ENCODE measurements around the gene ADAMTS10. TPM values are rescaled to one million over a fixed set of nuclear protein-coding genes. Genes with fewer than 3 reads are reported as not detected.
A peak's percentile ranks its signal among the peaks of the same experiment; 100 is the strongest.
"Not testable (repeated sequence)": the region's sequence is repeated elsewhere in the genome, so short reads cannot be mapped to it uniquely, and the experiment has no call there.

The ADAMTS10 gene
- total RNA-seq, 1 donor from 2014 or later, result 10.0 TPM

DNA sequence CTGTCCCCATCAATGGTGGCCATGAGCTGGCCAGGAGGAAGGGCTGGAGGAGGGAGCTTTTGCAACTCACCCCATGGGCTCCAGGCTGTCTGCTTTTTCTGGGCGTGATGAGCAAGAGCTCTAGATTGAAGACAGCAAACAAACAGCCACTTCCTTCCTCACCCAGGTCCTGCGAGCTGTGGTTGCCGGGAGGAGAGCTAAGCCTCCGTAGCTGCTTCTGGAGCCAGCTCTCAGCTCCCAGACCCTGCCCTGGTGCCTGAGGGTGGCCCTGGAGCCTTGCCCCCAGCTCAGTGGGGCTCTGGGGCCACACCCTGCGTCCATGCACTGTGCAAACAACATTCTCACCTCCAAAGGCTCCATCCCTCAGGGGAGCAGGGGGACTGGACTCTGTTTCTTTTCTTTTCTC is 39.5 kb downstream of the ADAMTS10 start:
- DNase-seq, result peak; percentile 44
- peak; percentile 64 for ATAC-seq
- intact Hi-C loops (cut with micrococcal nuclease), result no loop called here

DNA sequence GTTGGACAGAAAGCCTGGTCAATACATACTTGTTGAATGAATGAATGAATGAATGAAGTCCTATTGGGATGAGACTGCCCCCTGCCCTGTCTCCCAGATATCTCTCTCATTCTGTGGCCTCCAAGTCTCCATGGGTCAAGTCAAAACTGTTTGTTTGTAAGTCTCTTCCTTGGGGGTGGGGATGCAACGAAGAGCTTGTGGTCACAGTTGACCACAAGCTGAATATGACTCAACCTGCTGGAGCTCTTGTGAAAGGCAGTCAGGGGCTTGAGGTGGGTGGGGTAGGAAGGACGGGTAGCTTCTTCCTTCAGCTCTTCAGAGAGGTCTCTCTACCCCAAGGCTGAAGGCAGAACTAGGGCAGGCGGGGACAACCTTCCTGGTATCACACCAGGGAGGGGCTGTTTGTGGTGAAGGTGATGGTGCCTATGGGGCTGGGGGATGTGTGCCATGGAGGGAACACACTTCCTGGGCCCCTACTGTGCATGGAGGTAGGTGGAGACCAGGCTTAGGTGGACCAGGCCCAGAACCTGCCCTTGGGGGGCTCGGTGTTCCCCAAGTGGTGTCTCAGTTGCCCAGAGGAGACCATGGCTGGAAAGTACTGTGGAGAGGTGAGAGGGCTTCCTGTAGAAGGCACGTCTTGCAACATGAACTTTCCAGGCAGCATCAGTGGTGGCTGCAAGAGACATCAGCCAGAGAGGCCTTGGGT is 41.3 kb downstream of the ADAMTS10 start:
- intact Hi-C loops (cut with micrococcal nuclease), result no loop called here
- DNase-seq, result no peak
- peak; percentile 67 for ATAC-seq

DNA sequence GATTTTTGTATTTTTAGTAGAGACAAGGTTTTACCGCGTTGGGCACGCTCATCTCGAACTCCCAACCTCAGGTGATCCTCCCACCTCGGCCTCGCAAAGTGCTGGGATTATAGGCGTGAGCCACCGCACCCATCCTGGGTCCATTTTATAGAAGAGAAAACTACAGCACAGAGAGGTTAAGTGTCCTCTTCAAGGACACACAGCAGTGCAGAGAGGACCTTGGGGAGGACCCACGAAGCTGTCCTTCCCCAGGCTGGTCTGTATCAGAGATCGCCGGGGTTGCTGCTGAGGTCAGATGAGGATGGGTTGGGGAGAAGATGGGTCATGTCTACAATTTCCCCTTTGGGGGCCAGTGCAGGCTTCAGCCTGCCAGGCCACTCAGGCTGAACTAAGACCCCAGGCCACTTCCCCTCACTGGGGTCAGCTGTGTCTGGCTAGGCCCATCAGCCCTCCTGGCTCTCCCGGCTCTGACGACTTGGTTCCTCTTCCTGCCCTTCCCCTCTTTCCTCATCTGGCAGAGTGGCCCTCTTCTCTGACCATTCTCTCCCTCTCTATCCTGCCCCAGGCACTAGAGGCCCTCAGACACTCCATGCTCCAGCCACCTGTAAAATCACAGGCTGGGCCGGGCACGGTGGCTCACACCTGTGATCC is 42.9 kb downstream of the ADAMTS10 start:
- intact Hi-C loops (cut with micrococcal nuclease), result no loop called here
- ATAC-seq (peak; percentile 67), DNase-seq (peak; percentile 45)

DNA sequence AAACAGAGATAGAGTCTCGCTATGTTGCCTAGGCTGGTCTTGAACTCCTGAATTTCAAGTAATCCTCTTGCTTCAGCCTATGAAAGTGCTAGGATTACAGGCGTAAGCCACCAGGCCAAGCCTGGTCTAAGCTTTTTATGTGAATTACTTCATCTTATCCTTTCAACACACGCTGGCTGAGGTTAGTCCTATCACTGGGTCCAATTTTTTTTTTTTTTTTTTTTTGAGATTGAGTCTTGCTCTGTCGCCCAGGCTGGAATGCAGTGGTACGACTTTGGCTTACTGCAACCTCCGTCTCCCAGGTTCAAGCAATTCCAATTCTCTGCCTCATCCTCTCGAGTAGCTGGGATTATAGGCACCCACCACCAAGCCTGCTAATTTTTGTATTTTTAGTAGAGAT is 43.7 kb downstream of the ADAMTS10 start:
- intact Hi-C loops (cut with micrococcal nuclease), result no loop called here
- no peak for ATAC-seq

DNA sequence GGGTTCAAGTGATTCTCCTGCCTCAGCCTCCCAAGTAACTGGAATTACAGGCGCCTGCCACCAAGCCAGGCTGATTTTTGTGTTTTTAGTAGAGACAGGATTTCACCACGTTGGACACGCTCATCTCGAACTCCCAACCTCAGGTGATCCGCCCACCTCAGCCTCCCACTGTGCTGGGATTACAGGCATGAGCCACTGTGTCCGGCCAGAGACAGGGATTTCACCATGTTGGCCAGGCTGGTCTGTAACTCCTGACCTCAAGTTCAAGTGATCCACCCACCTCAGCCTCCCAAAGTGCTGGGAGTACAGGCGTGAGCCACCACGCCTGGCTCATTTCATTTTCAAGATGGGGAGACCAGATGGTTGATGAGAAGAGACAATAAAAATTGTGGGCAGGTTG is 45.6 kb downstream of the ADAMTS10 start:
- ATAC-seq; DNase-seq; intact Hi-C loops (cut with micrococcal nuclease): not testable (repeated sequence)

More for the DNA sequence above, 43.7 kb downstream of the ADAMTS10 start:
- no peak for DNase-seq

DNA sequence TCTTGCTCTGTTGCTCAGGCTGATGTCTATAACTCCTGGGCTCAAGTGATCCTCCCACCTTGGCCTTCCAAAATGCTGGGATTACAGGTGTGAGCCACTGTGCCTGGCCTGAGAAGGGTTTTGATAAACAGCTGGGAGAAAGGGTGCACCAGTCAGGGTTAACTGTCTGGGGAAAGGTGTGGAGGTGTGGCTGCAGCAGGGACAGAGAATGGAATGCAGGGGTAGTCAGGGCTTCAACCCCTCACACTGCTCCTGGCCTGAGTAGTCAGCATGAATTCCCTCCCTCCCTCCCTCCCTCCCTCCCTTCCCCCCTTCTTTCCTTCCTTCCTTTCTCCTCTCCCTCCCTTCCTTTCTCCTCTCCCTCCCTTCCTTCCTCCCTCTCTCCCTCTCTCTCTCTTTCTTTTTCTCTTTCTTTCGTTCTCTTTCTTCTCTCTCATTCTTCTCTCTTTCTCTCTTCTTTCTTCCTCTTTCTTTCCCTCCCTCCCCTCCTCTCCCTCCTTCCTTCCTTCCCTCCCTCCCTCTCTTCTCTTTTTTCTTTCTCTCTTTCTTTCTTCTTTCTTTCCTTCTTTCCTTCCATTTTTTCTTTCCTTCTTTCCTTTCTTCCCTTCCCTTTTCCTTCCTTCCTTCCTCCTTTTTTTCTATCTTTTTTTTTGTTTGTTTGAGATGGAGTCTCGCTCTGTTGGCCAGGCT is 49.3 kb downstream of the ADAMTS10 start:
- ATAC-seq, result no peak
- no peak for DNase-seq
- intact Hi-C loops (cut with micrococcal nuclease), result no loop called here

DNA sequence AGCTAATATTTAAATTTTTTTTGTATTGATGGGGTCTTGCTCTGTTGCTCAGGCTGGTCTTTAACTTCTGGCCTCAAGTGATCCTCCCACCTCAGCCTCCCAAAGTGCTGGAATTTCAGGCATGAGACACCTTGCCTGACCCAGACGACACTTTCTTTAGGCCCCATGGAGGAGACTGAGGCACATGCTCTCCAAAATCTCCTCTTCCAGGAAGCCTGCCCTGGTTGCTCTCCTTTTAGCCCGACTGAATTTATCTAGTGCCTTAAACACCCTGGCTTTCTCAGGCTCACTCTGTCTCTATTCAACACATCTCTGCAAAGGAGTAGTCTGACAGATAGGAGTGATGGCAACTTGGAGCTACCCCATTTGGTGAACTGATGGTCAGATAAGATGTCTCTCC is 52.2 kb downstream of the ADAMTS10 start:
- DNase-seq (no peak), ATAC-seq (no peak)
- intact Hi-C loops (cut with micrococcal nuclease), result no loop called here

DNA sequence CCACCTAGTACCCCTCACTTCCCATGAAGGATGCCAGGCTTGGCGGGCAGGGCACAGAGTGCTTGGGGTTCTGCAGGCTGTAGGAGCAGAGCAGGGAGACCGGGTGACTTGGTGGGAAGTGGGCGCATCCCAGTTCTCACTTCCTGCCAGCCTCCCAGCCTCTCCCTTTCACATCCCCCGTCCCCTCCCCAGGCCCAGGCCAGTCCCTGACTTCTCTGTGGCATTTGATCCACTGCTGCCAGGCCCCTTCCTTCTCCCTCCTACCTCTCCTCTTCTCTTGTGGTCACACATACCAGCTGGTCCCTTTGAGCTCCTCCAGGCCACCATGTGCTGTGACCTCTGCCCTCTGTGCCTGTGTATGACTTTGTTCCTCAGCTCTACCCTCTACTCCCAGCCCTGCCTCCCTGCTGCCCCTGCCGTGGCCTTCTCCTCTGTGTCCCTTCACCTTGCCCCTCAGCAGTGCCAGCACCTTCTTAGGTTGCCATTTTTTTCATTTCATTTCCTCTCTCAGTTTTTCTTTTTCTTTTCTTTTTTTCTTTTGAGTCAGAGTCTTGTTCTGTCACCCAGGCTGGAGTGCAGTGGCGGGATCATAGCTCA is 52.8 kb downstream of the ADAMTS10 start:
- intact Hi-C loops (cut with micrococcal nuclease), result no loop called here
- DNase-seq, result no peak
- ATAC-seq, result peak; percentile 24

DNA sequence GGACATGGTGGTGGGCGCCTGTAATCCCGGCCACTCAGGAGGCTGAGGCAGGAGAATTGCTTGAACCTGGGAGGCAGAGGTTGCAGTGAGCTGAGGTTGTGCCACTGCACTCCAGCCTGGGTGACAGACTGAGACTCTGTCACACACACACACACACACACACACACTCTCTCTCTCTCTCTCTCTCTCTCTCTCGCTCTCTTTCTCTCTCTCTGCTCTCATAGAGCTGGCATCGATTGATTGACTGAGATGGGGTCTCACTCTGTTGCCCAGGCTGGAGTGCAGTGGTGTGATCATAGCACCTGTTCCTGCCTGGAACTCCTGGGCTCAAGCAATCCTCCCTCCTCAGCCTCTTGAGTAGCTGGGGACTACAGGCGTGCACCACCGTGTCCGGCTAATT is 56.8 kb downstream of the ADAMTS10 start:
- ATAC-seq; intact Hi-C loops (cut with micrococcal nuclease): not testable (repeated sequence)

DNA sequence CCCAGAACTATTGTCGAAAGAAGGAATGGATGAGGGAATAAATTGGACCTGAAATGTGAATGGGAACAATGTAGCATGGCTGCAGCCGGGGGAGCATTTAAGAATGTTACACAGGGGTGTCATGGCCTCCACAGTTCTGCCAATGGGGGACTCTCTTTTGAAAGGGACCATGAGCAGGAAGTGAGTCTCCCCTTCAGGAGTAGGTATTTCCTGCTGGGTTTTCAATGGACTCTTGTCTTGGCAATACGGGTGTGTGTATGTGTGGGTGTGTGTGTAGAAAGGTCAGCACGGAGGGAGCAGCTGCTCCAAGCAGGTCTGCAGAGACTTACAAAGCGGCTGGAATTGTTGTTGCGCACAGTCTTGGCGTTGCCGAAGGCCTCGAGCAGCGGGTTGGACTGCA is 57.7 kb downstream of the ADAMTS10 start:
- ATAC-seq, result no peak
- DNase-seq, result no peak
- intact Hi-C loops (cut with micrococcal nuclease), result no loop called here

More for the DNA sequence above, 56.8 kb downstream of the ADAMTS10 start:
- DNase-seq, result not testable (repeated sequence)

DNA sequence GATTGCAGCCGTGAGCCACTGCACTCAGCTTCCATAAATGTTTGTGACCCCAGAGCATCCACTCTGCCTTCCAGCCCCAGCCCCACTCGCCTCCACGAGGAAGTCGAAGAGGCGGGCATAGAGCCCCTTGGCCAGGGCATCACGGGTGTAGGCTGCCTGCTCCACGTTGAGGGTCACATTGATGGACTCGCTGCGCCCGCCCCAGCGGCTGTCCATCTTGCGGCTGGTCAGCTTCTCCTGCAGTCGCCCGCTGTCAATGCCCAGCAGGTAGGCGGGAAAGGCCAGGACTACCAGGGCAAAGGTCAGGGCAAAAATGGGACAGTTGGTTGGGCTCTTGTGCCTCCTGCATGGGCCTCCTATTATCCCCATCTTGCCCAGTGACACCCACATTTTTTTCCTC is 60.4 kb downstream of the ADAMTS10 start:
- no peak for ATAC-seq
- no peak for DNase-seq
- intact Hi-C loops (cut with micrococcal nuclease), result no loop called here

DNA sequence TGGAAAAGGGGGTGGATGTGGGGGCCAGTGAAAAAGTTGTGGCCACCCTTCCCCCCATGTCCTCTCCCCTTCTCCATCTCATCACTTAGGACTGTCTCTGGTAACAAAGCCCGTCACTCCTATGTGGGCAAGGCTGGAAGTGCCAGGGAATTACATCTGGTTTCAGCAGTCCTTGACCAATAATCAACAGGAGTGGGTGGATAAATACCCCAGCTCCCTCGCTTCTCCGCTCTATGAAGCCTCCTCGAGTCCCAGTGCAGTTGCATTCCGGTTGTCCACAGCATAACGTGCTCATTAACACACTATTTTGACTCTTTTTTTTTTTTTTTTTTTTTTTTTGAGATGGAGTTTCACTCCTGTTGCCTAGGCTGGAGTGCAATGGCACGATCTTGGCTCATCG is 64.8 kb downstream of the ADAMTS10 start:
- no peak for ATAC-seq
- DNase-seq, result no peak
- intact Hi-C loops (cut with micrococcal nuclease), result no loop called here

DNA sequence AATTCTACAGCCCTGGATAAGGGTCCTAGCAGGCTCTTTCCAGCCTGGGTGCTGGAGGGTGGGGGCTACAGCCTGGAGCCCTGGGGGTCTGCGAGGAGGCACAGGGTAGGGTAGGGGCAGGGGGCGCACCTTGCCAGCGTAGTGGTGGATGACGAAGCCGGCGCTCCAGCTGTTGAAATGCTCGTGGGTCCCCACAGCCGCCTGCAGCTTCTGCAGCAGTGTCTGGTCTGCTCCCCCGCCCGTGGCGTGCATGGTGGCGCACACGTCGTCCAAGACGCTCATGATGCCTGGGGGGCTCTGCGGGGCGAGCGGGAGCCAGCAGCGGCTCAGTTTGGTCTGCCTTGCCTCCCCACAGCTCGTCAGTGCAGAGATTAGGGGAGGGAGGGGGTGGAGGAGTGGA is 66.3 kb downstream of the ADAMTS10 start:
- ATAC-seq (no peak), DNase-seq (no peak)
- intact Hi-C loops (cut with micrococcal nuclease), result no loop called here

DNA sequence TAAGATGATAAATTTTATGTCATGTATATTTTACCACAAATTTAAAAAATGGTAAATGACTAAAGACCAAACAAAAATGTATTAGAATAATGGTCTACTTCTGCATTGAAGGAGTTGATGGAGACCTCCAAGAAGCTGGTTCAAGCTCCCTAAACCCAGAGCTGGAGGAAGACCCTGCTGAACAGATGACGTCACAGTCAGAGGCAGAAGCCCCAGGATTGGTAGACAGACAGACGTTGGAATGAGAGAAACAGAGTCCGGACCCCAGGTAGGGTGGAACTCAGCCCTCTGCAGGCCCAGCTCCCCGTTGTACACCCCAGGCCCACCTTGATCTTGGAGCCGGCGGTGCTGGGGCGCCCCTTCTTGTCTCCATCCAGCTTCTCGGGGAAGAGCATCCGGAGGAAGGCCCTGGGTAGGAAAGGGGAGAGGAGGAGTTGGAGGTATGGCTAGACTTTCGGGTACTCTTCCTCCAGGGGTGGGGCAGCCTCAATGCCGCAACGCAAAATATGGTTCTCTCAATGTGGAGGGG is 70.8 kb downstream of the ADAMTS10 start:
- no peak for DNase-seq
- no peak for ATAC-seq
- intact Hi-C loops (cut with micrococcal nuclease), result no loop called here

DNA sequence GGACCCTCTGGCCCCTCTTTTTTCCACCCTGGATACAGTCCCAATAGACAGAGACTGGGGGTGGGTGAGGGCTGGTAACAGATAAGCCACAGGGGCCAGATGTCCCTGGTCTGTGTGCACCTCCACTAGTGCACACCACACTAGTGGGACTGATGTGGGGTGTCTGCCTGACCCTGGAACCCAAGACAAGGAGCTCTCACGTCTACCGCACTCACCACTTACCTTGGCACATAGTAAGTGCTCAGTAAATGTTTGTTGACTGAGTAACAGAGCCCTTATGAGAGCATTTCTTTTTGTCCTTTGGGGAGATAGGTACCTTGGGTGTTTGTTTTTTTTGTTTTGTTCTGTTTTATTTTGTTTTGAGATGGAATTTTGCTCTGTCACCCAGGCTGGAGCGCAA is 73.4 kb downstream of the ADAMTS10 start:
- intact Hi-C loops (cut with micrococcal nuclease), result no loop called here
- ATAC-seq (no peak), DNase-seq (no peak)

DNA sequence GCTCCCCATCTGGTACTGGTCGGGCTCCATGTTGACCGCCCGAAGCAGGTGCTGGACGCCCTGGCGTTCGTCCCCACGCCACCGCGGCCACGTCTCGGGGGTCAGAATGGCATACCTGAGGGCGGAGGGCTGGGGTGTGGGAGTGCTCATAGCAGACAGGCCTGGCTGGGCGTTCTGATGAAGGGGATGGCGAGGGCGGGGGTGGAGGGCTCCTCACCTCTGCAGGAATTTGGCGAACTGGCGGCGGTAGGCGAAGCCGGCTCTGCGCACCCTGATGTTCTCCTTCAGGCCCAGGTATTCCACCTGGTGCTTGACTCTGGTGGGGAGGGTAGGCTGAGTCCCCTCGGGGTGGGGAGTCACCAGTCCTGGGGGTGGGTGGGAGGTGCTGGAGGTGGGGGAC is 74.2 kb downstream of the ADAMTS10 start:
- intact Hi-C loops (cut with micrococcal nuclease), result no loop called here
- DNase-seq (no peak), ATAC-seq (no peak)

DNA sequence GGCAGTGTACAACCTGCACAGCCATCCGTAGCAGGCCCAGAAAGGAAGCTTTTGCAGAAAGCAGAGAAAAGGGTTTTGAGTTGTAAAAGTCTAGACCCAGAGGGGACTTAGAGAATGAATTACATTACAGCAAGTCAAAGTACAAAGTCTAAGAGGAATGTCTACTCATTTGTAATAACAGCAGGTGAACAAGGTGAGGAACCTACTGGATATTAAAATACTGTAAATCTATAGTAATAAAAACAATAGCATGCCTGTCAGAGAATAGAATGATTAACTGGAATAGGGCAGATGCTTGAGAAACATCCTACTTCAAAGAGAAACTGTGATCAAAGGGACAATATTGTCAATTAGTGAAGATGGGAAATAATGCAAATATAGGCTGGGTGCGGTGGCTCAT is 78.3 kb downstream of the ADAMTS10 start:
- ATAC-seq, result no peak
- no peak for DNase-seq
- intact Hi-C loops (cut with micrococcal nuclease), result no loop called here

DNA sequence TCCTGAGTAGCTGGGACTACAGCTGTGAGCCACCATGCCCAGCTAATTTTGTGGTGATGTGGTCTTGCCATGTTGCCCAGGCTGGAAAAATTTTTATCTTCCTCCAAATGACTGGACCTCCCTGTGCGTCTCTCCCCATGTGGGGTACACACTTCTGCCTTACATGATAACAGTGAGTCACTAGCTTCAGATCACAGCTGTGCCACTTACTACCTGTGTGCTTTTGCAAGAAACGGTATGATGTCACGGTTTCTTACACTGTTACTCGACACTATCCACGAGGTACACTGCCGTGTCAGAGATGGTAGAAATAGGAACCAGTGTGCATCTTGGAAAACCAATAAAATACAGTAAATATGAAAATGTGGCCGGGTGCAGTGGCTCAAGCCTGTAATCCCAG is 79.0 kb downstream of the ADAMTS10 start:
- ATAC-seq, result no peak
- no peak for DNase-seq
- intact Hi-C loops (cut with micrococcal nuclease), result no loop called here

Measured in left ventricle myocardium superior (tissue), 1 donor.